GM18505 (cell line): Measurements from ENCODE around the gene HUS1B.

Source experiments
- ATAC-seq: cut with Tn5 transposase; IDR thresholded peaks from one replicate; pipeline ENCODE4 v1.9.1; 2021; ENCODE audit not compliant: unreplicated experiment
- POLR2A ChIP-seq: IDR thresholded peaks from 4 replicates; pipeline ENCODE4 v1.6.1; 2011; ENCODE audit warnings: borderline replicate concordance; ENCODE audit not compliant: insufficient read depth, insufficient read length; ENCODE audit errors: extremely low read depth

Gene HUS1B

GRCh38 chr6:692356-692851 lies 35.5 kb upstream of the HUS1B start:
- peak; percentile 68 for ATAC-seq
- TF ChIP-seq POLR2A = no peak

DNA sequence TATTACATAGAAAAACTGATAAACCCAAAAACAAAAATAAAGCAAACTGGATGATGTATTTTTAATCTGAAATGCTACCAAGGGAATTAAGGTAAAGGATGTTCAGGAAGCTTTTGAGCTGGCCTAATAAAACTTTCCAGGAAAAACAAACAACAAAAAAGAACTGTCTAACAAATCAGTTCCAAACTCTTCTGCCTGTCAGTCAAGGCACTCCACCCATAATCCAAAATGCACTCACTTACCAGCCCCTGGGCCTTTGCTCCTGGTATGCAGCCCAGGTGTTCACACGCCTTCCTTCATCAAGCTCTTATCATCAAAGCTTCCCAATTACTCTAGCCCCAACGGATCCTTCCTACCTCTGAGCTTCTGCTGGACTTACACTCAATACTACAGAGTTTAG lies 32.3 kb upstream of the HUS1B start:
- no peak for ATAC-seq
- TF ChIP-seq POLR2A = no peak

DNA sequence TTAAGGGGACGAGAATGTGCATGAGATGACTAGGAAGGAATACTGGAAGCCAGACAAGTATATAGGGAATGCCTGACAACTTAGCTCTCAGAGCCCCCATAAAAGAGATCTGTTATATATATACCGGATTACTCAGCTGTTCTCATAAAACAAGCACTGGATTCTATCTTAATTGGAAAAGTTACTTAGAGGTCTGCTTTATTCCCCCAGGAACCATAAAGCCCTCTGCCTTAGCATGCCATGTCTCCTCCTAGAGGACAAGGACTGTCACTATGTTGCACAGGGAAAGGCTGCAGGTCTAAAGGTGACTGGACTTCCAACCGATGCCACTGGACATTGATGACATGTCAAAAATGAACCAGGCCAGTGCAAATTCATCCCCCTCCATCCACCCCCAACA lies 29.6 kb upstream of the HUS1B start:
- no peak for ATAC-seq
- TF ChIP-seq POLR2A = no peak

GRCh38 chr6:684831-685636 lies 28.1 kb upstream of the HUS1B start:
- no peak for TF ChIP-seq POLR2A
- peak; percentile 62 for ATAC-seq

DNA sequence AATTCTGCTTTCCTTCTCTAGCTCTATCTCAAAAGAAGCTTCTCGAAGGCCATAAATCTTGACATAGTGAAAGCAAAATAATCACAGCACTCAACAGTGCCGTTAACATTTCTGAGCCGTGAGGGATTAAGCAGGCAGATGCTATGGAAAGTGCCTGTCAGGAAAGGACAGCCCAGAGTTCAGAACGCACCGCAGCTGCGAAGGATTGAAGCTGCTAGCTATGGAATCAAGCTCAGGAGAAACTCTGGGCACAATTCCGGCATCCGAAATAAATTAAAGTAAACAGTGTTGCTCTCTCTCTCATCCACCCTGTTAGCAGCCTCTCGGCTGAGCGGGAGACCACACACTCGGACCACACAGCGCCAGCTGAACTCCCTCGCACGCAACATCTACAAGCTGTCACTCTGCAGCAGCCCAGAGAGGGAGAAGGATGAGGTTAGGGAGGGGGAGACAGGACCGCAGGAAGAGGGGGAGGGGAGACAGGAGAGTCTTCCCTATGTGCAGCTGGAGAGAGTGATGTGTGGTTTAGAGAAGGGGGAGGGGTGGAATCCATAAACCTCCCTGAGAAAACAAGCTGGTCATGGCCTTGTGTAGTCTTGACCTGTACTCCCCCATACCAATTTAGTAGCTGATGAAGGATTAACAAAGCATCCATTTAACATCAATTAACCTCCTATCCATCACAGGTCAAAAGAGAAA lies 27.0 kb upstream of the HUS1B start:
- no peak for ATAC-seq
- TF ChIP-seq POLR2A = no peak

DNA sequence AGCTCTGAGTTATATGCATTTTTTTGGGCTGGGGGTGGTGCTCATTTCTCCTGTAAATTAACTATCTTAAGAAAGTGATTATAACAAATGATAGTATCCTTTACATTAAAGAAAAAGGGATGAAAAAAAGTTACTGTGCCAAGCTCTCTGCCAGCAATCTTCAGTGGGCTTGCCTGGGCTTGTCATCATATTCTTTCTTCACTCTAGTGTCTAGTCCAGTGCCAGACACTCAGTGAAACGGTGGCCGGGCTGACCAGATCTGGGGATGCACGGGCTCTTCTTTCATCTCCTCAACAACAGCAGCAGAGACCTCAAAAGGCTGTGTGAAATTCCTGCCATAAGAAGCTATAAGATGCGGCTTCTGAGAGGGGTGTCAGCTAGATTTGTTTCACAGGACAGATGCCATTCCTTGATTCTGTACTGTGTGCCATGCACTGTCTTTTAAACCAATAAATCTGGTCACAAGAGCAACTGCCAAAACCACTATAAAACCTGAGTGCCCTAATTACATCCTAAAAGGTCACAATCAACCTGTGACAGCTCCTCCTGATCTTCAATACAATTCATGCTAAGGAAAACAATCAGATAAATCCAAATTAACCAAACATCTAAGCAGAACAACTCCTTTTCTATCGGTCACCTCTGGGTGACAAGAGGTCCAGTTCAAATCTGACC lies 23.9 kb upstream of the HUS1B start:
- no peak for ATAC-seq
- no peak for TF ChIP-seq POLR2A

DNA sequence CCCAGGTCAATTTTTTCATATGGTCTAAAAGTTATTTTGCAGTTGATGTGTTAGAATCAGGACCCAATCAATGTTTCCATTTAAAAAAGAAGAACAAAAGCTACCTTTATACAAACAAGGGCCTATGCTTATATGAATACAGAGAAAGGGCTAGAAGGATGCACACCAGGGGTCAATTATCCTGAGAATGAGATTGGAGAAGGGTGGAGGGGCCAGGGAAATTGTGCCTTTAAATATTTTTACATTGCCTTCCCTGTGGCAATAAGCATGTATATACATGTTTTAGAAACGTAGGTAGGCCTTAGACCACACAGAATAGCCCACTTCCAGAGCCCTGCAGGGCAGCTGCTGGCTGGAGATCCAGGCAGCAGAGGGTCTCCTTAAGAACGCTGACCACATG lies 23.4 kb upstream of the HUS1B start:
- no peak for ATAC-seq
- TF ChIP-seq POLR2A = no peak

DNA sequence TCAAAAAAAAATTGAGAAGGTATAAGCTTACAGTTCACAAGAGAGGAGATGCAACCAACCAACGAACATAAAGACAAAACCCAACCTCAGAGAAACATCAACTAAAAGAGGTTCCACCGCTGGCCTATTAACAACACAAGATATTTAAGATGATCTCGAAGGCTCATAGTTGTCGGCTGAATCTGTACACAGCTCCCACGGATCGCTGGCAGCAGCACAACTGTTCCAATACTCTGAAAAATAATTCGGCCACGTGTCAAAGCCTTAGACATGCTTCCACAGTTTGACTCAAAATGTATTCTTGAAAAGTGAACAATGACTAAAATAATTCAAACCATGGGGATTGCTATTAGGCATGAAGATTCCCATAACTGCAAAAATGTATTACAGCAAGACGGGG lies 22.4 kb upstream of the HUS1B start:
- no peak for TF ChIP-seq POLR2A
- ATAC-seq = no peak

DNA sequence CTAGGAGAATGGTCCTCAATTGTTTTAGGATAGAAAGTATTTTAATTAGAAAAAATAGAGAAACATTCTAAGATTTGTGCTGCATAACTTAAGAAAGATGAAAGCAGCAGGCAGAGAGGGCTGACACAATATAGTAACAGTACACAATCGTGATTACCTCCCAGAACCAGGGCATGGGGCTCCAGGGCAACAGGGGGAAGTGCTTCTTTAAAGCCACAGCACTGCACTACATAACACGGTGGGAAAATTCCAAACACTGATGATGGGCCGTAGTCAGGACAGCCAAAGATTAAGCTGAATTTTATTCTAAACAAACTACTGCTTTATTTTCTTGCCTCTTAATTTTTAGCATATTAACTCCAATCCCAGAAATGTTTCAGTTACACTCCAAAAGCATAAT lies 21.6 kb upstream of the HUS1B start:
- no peak for ATAC-seq
- TF ChIP-seq POLR2A = no peak

DNA sequence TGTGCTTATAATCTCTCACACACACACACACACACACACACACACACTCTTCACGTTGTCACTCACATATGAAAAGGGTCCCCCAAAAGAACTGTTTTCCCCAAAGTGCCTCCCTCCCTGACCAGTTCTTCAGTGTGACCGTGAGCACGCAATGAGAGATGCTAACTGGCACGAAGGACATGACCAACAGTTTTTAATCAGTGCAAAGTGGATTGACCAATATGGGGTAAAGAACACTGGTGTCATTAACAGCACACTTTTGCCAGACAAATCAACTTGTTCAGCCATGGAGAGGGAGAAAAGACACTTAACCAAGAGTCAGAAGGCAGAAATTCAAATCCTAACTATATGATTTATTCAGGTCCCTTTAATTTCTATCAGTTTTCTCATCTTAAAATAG lies 21.0 kb upstream of the HUS1B start:
- no peak for ATAC-seq
- TF ChIP-seq POLR2A = no peak

DNA sequence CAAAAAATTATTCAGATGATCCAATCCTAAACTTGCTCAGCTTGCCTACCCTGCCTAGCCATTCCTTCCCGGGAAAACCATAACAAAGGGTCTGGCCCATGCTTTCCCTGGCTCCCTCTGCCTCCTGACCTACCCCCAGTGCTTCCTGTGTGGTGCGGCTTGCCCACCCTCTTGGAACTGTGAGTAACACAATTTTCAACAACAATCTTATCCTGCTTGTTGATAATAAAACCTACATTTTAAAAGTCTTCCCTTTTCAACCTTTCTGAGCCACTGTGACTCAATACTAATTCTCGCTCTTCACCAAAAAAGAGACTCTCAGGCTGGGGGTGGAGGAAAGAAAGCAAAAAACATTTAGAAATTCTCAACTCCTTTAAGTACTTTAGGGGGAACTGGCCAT lies 18.1 kb upstream of the HUS1B start:
- no peak for ATAC-seq

GRCh38 chr6:674406-674805 lies 17.5 kb upstream of the HUS1B start:
- no peak for TF ChIP-seq POLR2A
- ATAC-seq = no peak

More for the DNA sequence above, 18.1 kb upstream of the HUS1B start:
- TF ChIP-seq POLR2A = no peak

GRCh38 chr6:667253-667927 lies 10.5 kb upstream of the HUS1B start:
- no peak for ATAC-seq
- no peak for TF ChIP-seq POLR2A
